ENCODE data around the gene APOL1.

GRCh38 chr22:36282328-36282831 is 29.4 kb downstream of the APOL1 start:
- TF ChIP-seq CTCF (conservative IDR thresholded peaks at IDR 0.05 in 1 of 2, IDR thresholded peaks at IDR 0.05 in 1 of 2; ENCODE audit: low read depth in 1 of 2, low read length in 2 of 2) (no peak), EZH2 (IDR thresholded peaks at IDR 0.05; ENCODE audit: low read length, missing control alignments) (no peak)
